GM12891 (cell line): ENCODE data around the gene RNF11.
A peak's percentile ranks its signal among the peaks of the same experiment; 100 is the strongest.
"Not testable (repeated sequence)": the region's sequence is repeated elsewhere in the genome, so short reads cannot be mapped to it uniquely, and the experiment has no call there.

ENCODE experiments used
- DNase-seq: peaks from one replicate; pipeline ENCODE4 v3.0.0; 2011; ENCODE audit warnings: low spot score; ENCODE audit not compliant: insufficient read length
- FAIRE-seq: peaks from 2 replicates; lab custom pipeline; 2011; peaks lifted over from hg19 to GRCh38; lab: Jason Lieb, UNC
- PAX5 ChIP-seq: IDR thresholded peaks from 2 replicates; pipeline ENCODE4 v1.6.1; 2011; ENCODE audit warnings: low read length, moderate library complexity, mild to moderate bottlenecking; ENCODE audit not compliant: insufficient read depth, severe bottlenecking
- POLR2A ChIP-seq: IDR thresholded peaks from 2 replicates; pipeline ENCODE4 v1.6.1; 2011; ENCODE audit warnings: low read depth, low read length, control low read depth
- POLR2AphosphoS5 ChIP-seq: IDR thresholded peaks from 2 replicates; pipeline ENCODE4 v1.6.1; 2011; ENCODE audit warnings: low read depth, low read length, control low read depth
- POU2F2 ChIP-seq: IDR thresholded peaks from 2 replicates; pipeline ENCODE4 v1.6.1; 2011; ENCODE audit warnings: low read depth, mild to moderate bottlenecking, control low read depth, low read length, moderate library complexity
- SPI1 ChIP-seq: IDR thresholded peaks from 2 replicates; pipeline ENCODE4 v1.6.1; 2011; ENCODE audit warnings: low read depth, low read length, control low read depth
- TAF1 ChIP-seq: IDR thresholded peaks from 2 replicates; pipeline ENCODE4 v1.6.1; 2011; ENCODE audit warnings: low read depth, low read length, control low read depth

The RNF11 gene

DNA sequence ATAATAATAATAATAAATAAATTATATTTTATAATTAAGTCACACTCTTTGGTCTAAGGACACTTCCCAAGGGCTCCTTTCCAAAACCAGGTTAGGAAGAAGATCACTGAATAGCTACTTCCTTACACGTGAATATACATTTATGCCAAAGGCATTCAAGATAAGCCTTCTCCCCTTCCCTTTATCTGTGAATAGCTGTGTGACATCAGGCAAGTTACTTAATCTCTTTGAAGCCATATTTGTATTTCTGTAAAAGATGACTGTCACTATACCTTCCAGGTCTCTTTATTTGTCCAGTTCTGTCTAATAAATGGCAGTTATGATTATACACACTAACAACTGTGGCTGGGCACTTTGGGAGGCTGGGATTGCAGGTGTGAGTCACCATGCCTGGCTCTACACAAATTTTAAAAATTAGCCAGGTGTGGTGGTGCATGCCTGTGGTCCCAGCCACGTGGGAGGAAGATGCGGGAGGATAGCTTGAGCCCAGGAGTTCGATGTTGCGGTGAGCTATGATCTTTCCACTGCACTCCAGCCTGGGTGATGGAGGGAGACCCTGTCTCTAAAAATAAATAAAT, 5.5 kb upstream of the RNF11 start:
- FAIRE-seq (no peak), DNase-seq (no peak)
- TF ChIP-seq POLR2AphosphoS5 (no peak), SPI1 (no peak)

DNA sequence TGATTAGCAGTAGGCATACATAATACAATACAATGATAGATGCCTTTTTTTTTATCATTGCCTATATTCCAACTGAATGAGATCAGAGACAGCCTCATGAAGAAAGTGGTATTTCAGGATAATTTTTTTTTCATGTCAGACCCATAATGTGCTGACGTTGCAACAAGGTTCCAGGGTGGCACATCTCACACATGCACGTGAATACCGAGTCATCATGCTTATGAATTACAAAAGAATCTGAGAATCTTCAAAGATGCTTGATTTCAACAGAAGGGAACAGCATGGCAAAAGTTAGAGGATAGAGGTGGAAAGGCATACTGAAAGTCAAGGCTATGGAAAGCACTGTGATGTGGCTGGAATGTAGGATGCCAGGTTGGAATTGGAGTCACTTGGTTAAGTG, 5.0 kb upstream of the RNF11 start:
- DNase-seq (no peak), FAIRE-seq (peak; percentile 33)
- TF ChIP-seq POU2F2 (no peak), POLR2AphosphoS5 (no peak), TAF1 (no peak), POLR2A (no peak), SPI1 (no peak), PAX5 (no peak)

DNA sequence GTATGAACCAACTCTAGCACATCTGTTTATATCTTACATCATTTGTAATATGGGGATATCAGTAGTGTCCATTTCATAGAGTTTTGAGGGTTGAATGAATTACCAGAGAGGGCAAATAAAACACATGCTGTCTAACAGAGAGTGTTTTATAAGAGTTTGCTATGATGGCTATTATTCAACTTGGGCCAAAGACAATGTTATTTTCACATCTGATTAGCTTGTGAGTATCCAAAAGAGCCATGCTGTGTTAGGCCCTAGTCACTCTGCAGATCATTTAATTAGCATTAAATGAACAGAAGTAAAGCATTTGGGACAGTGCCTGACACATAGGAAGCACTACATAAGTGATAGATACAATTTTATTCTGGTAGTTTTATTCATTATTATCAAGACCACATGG, 4.2 kb upstream of the RNF11 start:
- TF ChIP-seq POLR2A = no peak
- no peak for TF ChIP-seq POU2F2
- no peak for TF ChIP-seq SPI1
- no peak for TF ChIP-seq POLR2AphosphoS5
- TF ChIP-seq TAF1 = no peak
- TF ChIP-seq PAX5 = no peak
- no peak for FAIRE-seq
- no peak for DNase-seq

DNA sequence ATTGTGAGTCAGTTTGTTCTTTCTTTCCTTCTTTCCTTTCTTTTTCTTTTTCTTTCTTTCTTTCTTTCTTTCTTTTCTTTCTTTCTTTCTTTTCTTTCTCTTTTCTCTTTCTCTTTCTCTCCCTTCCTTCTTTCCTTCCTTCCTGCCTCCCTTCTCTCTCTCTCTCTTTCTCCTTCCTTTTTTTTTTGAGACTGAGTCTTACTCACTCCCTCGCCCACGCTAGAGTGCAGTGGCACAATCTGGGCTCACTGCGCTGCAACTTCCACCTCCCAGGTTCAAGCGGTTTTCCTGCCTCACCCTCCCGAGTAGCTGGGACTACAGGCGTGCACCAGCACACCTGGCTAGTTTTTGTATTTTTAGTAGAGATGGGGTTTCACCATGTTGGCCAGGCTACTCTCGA, 1.8 kb upstream of the RNF11 start:
- not testable (repeated sequence) for FAIRE-seq

DNA sequence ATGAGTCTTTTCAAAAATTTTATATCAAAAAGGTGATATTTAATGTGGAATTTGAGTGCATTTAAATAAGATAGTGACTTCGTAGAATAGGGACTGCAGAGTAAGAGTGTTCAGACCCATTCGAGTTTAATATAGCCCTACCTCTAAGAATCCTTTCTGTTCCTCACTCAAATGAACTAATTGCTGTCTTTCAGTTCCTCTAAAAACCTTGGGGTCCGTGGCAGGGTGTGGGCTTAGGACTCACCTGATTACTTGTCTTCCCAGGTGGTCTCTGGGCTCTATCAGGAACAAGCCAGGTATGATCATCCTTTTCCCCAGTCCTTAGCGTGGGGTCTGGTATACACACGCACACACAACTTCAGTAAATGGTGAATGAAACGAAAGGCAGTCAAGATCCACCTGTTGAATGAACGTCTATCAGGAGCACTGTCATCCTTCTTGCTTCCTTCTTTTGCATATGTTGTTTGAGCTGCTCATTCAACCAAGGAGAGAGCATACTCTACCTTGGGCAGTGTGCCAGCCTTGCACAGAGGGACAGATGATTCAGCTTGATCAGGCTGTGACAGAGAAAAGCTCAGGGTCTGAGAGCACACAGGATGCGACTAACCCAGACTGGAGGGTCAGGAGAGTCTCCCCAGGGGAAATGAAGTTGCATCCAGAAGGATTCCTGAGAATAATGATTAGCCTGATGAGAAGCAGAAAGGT, 1.2 kb upstream of the RNF11 start:
- FAIRE-seq (peak; percentile 99), DNase-seq (peak; percentile 41)
- no peak for TF ChIP-seq POLR2AphosphoS5
- peak; percentile 97 for TF ChIP-seq SPI1
- TF ChIP-seq POU2F2 = peak; percentile 58; the same call in 1 of the 2 replicates
- no peak for TF ChIP-seq TAF1
- TF ChIP-seq POLR2A = 0 out of 2 replicates have a peak, but pooled peaks have one; percentile 17
- no peak for TF ChIP-seq PAX5

More for the DNA sequence above, 1.8 kb upstream of the RNF11 start:
- DNase-seq = not testable (repeated sequence)

GRCh38 chr1:51236531-51237350, 668 bp downstream of the RNF11 start:
- TF ChIP-seq TAF1 = no peak
- TF ChIP-seq POLR2AphosphoS5 = no peak; the same call in 1 of the 2 replicates
- no peak for TF ChIP-seq SPI1
- TF ChIP-seq POU2F2 = no peak; the same call in 1 of the 2 replicates
- TF ChIP-seq PAX5 = no peak
- TF ChIP-seq POLR2A = no peak
- DNase-seq = no peak
- FAIRE-seq = peak; percentile 71

- no peak for DNase-seq
- FAIRE-seq = no peak
Measured at GRCh38 chr1:51237351-51238033, 1.4 kb downstream of the RNF11 start.

DNA sequence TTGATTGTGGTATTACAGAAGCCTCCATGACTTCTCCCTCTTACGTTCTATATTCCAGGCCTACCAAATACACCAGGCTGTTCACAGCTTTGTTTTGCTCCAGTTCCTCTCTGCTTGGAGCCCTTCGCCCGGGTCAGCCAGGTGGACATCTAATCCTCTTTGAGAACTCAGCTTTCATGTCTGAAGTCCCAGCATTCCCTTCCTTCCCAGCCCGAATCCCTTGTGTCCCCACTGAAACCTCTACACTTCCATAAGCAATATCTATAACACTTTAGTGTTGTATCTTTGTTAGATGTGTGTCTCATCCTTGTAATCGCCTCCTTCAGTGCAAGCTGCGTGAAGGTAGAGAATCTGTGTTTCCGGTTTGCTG, 1.9 kb downstream of the RNF11 start:
- FAIRE-seq (no peak), DNase-seq (no peak)
- TF ChIP-seq POLR2AphosphoS5 (no peak), SPI1 (no peak)

More at GRCh38 chr1:51237351-51238033, 1.4 kb downstream of the RNF11 start:
- TF ChIP-seq PAX5 = no peak
- no peak for TF ChIP-seq POLR2A
- no peak for TF ChIP-seq POLR2AphosphoS5
- TF ChIP-seq POU2F2 = no peak
- TF ChIP-seq TAF1 = no peak
- no peak for TF ChIP-seq SPI1

DNA sequence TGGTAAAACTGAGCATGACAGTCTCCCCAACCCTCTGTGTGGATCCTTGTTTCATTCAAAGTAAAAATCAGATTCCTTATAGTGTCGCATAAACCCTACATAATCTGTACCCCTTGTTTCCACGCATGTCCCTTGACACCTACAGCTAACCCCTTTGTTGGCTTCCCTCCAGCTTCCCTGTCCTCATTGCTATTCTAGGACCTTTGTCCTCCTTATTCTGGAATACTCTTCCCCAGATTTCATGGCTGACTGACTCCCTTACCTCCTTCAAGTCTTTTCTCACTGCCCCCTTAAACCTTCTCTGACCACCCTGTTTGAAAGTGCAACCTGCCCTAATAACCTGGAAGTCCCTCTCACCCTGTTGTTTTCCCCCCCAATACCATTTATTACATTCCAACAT, 4.0 kb downstream of the RNF11 start:
- DNase-seq = no peak

More for the DNA sequence above, 4.0 kb downstream of the RNF11 start:
- no peak for FAIRE-seq
- TF ChIP-seq PAX5 (no peak), TAF1 (no peak), POU2F2 (no peak), POLR2A (no peak), SPI1 (no peak), POLR2AphosphoS5 (no peak)
